ENCODE data around the gene SMG6.

Gene SMG6

DNA sequence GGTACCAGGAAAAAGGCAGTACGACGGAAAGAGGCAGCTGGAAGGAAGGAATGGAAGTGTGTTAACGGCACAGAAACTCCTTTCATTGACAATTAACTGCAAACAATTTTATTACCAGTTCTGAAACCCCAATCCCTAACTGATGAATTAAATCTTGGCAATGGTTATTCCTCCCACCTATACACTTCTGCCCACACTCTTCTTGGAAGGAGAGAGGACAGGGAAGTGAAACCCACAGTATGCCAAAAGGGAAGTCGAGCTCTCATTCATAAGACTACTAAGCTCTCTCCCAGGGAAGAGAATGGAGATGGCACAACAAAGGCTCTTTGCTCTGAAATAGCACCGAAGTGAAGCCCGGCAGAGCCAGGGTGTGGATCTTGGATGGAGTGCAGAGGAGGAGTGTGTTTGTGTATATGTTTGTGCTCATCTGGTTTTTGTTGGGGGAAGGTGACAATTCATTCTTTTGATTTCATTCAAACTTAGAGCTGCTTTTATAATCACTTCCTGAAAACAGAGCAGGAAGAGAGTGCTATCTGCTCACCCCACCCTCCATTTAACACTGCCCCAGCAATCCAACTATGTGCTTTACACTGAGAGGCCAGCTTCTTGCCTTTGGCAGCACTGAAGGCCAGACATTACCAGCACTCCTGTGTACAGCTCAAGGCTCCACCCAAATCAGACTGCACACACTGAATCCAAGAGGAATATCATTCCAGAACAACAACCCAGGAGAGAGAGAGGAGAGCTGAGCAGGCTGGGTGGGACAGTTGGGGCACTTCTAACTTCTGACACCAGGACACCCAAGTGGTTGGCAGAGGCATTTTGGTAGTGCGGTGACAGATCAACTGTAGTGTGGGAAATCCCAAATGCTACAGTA, 180.0 kb downstream of the SMG6 start:
- Histone ChIP-seq H3K9ac (ENCODE audit: low read length) (no peak overlapping the region; the same call in 1 of the 2 replicates), H3K27me3 (ENCODE audit: insufficient read depth, low read length) (no peaks in the 10 kb centered on the region), H3K79me2 (ENCODE audit: insufficient read depth, low read length) (no peaks in the 10 kb centered on the region), H3K36me3 (ENCODE audit: insufficient read depth, low read length) (0 out of 2 replicates have a peak, but pooled peaks cover 3% of the 10 kb centered on the region), H2AFZ (ENCODE audit: low read length) (no peak overlapping the region), H3K9me3 (ENCODE audit: low read length) (no peaks in the 10 kb centered on the region), H3K4me2 (ENCODE audit: low read length) (peak overlapping the region; percentile 30; the same call in 1 of the 2 replicates), H4K20me1 (ENCODE audit: insufficient read depth, low read length) (no peaks in the 10 kb centered on the region), H3K9me2 (ENCODE audit: low read depth, low read length) (no peaks in the 10 kb centered on the region), H3F3A (ENCODE audit: insufficient read depth, low read length) (no peaks in the 10 kb centered on the region), H3K4me1 (ENCODE audit: insufficient read depth, low read length, severe bottlenecking) (peaks cover 30% of the 10 kb centered on the region), H3K27ac (ENCODE audit: low read depth, low read length, poor library complexity, severe bottlenecking) (peak overlapping the region; percentile 56), H3K4me3 (ENCODE audit: low read depth, low read length, poor library complexity, severe bottlenecking) (no peak overlapping the region)
- no peak for TF ChIP-seq EZH2 (IDR thresholded peaks at IDR 0.05; ENCODE audit: borderline replicate concordance, low read length)
- TF ChIP-seq, protein P1, sequence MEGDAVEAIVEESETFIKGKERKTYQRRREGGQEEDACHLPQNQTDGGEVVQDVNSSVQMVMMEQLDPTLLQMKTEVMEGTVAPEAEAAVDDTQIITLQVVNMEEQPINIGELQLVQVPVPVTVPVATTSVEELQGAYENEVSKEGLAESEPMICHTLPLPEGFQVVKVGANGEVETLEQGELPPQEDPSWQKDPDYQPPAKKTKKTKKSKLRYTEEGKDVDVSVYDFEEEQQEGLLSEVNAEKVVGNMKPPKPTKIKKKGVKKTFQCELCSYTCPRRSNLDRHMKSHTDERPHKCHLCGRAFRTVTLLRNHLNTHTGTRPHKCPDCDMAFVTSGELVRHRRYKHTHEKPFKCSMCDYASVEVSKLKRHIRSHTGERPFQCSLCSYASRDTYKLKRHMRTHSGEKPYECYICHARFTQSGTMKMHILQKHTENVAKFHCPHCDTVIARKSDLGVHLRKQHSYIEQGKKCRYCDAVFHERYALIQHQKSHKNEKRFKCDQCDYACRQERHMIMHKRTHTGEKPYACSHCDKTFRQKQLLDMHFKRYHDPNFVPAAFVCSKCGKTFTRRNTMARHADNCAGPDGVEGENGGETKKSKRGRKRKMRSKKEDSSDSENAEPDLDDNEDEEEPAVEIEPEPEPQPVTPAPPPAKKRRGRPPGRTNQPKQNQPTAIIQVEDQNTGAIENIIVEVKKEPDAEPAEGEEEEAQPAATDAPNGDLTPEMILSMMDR (IDR thresholded peaks at IDR 0.05; ENCODE audit: low read length), result no peak

GRCh38 chr17:2122641-2123302, 180.8 kb downstream of the SMG6 start:
- Histone ChIP-seq H3K9me2 (ENCODE audit: low read depth, low read length) (no peaks in the 10 kb centered on the region), H3K4me1 (ENCODE audit: insufficient read depth, low read length, severe bottlenecking) (peaks cover 38% of the 10 kb centered on the region), H3K27me3 (ENCODE audit: insufficient read depth, low read length) (no peaks in the 10 kb centered on the region), H3K27ac (ENCODE audit: low read depth, low read length, poor library complexity, severe bottlenecking) (peak overlapping the region; percentile 56), H4K20me1 (ENCODE audit: insufficient read depth, low read length) (no peaks in the 10 kb centered on the region), H3K9ac (ENCODE audit: low read length) (no peak overlapping the region; the same call in 1 of the 2 replicates), H3K4me3 (ENCODE audit: low read depth, low read length, poor library complexity, severe bottlenecking) (no peak overlapping the region), H3F3A (ENCODE audit: insufficient read depth, low read length) (no peaks in the 10 kb centered on the region), H3K79me2 (ENCODE audit: insufficient read depth, low read length) (no peaks in the 10 kb centered on the region), H3K9me3 (ENCODE audit: low read length) (no peaks in the 10 kb centered on the region), H3K36me3 (ENCODE audit: insufficient read depth, low read length) (0 out of 2 replicates have a peak, but pooled peaks cover 3% of the 10 kb centered on the region), H3K4me2 (ENCODE audit: low read length) (peak overlapping the region; percentile 30; the same call in 1 of the 2 replicates), H2AFZ (ENCODE audit: low read length) (no peak overlapping the region)
- TF ChIP-seq, protein P1 (IDR thresholded peaks at IDR 0.05; ENCODE audit: low read length), result peak; percentile 13; the same call in 1 of the 2 replicates
- TF ChIP-seq EZH2 (IDR thresholded peaks at IDR 0.05; ENCODE audit: borderline replicate concordance, low read length), result no peak

GRCh38 chr17:2120586-2121335, 182.8 kb downstream of the SMG6 start:
- peaks cover 4% of the 10 kb centered on the region; the same call in 1 of the 2 replicates for H3F3A ChIP-seq (ENCODE audit: insufficient read depth, low read length)
- H2AFZ ChIP-seq (ENCODE audit: low read length), result no peak overlapping the region
- no peak overlapping the region for H3K9ac ChIP-seq (ENCODE audit: low read length)
- no peaks in the 10 kb centered on the region for H4K20me1 ChIP-seq (ENCODE audit: insufficient read depth, low read length)
- H3K36me3 ChIP-seq (ENCODE audit: insufficient read depth, low read length), result no peaks in the 10 kb centered on the region
- H3K4me1 ChIP-seq (ENCODE audit: insufficient read depth, low read length, severe bottlenecking), result peaks cover 39% of the 10 kb centered on the region
- no peaks in the 10 kb centered on the region for H3K9me2 ChIP-seq (ENCODE audit: low read depth, low read length)
- H3K27me3 ChIP-seq (ENCODE audit: insufficient read depth, low read length), result no peaks in the 10 kb centered on the region
- no peaks in the 10 kb centered on the region for H3K9me3 ChIP-seq (ENCODE audit: low read length)
- no peak overlapping the region for H3K27ac ChIP-seq (ENCODE audit: low read depth, low read length, poor library complexity, severe bottlenecking)
- no peak overlapping the region for H3K4me3 ChIP-seq (ENCODE audit: low read depth, low read length, poor library complexity, severe bottlenecking)
- no peak for TF ChIP-seq EZH2 (IDR thresholded peaks at IDR 0.05; ENCODE audit: borderline replicate concordance, low read length)
- TF ChIP-seq, protein P1 (IDR thresholded peaks at IDR 0.05; ENCODE audit: low read length), result no peak
- H3K79me2 ChIP-seq (ENCODE audit: insufficient read depth, low read length), result no peaks in the 10 kb centered on the region
- H3K4me2 ChIP-seq (ENCODE audit: low read length), result no peak overlapping the region

Measured in OCI-LY1 (cell line).